Measurements from ENCODE around the gene KCNC2.

DNA sequence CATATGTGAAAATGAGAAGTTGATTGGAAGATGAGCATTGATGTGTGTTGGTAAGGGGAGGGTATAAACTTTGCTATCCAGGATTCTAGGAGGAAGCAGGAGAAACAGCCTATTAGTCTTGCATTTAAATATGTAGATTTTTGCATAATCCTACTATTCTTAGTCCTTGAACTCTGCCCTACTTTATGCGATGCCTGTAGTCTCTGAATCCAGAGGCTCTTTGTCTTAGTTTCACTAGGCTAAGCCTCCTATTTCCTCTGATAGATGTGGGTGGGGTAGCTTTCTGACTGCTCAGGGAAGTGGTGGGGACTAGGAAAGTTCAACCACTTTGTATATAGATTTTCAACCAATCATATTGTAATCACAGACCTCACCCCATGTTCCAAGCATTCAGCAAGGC is 49.5 kb upstream of the KCNC2 start:
- TF ChIP-seq, protein P1, sequence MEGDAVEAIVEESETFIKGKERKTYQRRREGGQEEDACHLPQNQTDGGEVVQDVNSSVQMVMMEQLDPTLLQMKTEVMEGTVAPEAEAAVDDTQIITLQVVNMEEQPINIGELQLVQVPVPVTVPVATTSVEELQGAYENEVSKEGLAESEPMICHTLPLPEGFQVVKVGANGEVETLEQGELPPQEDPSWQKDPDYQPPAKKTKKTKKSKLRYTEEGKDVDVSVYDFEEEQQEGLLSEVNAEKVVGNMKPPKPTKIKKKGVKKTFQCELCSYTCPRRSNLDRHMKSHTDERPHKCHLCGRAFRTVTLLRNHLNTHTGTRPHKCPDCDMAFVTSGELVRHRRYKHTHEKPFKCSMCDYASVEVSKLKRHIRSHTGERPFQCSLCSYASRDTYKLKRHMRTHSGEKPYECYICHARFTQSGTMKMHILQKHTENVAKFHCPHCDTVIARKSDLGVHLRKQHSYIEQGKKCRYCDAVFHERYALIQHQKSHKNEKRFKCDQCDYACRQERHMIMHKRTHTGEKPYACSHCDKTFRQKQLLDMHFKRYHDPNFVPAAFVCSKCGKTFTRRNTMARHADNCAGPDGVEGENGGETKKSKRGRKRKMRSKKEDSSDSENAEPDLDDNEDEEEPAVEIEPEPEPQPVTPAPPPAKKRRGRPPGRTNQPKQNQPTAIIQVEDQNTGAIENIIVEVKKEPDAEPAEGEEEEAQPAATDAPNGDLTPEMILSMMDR (IDR thresholded peaks at IDR 0.05; ENCODE audit: borderline replicate concordance, extremely low read depth, low read length, poor library complexity, severe bottlenecking), result no peak
- no peak for TF ChIP-seq EZH2 (IDR thresholded peaks at IDR 0.05; ENCODE audit: borderline replicate concordance, low read depth, low read length, severe bottlenecking)
